ENCODE measurements around the gene NRXN3. TPM values are rescaled to one million over a fixed set of nuclear protein-coding genes. Genes with fewer than 3 reads are reported as not detected.

The NRXN3 gene
- total and polyA plus RNA-seq, 4 donors = 0.07 to 1.2 (median 0.23) TPM

GRCh38 chr14:79735121-79735520 is 1564.9 kb downstream of the NRXN3 start:
- 81% methylated on average over 3 of the region's 3 CpGs for WGBS
- no peaks in the 10 kb centered on the region for H3K36me3 ChIP-seq (ENCODE audit: control insufficient read depth in 4 of 4, insufficient read depth in 3 of 4, low read depth in 1 of 4, low read length in 3 of 4)
- H3K4me1 ChIP-seq (ENCODE audit: control insufficient read depth in 4 of 4, insufficient read depth in 4 of 4, low read length in 3 of 4) = no peaks in the 10 kb centered on the region
- no peaks in the 10 kb centered on the region for H3K27me3 ChIP-seq (ENCODE audit: control insufficient read depth in 4 of 4, insufficient read depth in 4 of 4, low read length in 3 of 4)
- H3K27ac ChIP-seq (ENCODE audit: low read depth in 1 of 2, low read length in 2 of 2) = no peak overlapping the region
- TF ChIP-seq RXRA (IDR thresholded peaks at IDR 0.05) (no peak), NR2F2 (IDR thresholded peaks at IDR 0.05) (no peak), JUND (IDR thresholded peaks at IDR 0.05) (no peak), RAD21 (IDR thresholded peaks at IDR 0.05) (no peak), FOXA1 (IDR thresholded peaks at IDR 0.05) (no peak), FOXA2 (IDR thresholded peaks at IDR 0.05) (no peak), YY1 (IDR thresholded peaks at IDR 0.05) (no peak), TAF1 (conservative IDR thresholded peaks at IDR 0.05) (no peak), HNF4A (conservative IDR thresholded peaks at IDR 0.05) (no peak), REST (IDR thresholded peaks at IDR 0.05) (no peak)
- H3K9me3 ChIP-seq (ENCODE audit: control insufficient read depth in 4 of 4, low read length in 3 of 4) = no peaks in the 10 kb centered on the region
- no peak overlapping the region for H3K4me3 ChIP-seq (ENCODE audit: low read depth in 1 of 3, low read length in 3 of 3)
- no peak overlapping the region for H3K9ac ChIP-seq (ENCODE audit: low read depth in 1 of 2, low read length in 2 of 2)
- DNase-seq (ENCODE audit: low spot score) = no peak

GRCh38 chr14:79740066-79740601 is 1570.0 kb downstream of the NRXN3 start:
- no peak overlapping the region for H3K27ac ChIP-seq (ENCODE audit: low read depth in 1 of 2, low read length in 2 of 2)
- no peaks in the 10 kb centered on the region for H3K9me3 ChIP-seq (ENCODE audit: control insufficient read depth in 4 of 4, low read length in 3 of 4)
- H3K36me3 ChIP-seq (ENCODE audit: control insufficient read depth in 4 of 4, insufficient read depth in 3 of 4, low read depth in 1 of 4, low read length in 3 of 4) = no peaks in the 10 kb centered on the region
- no peak for DNase-seq (ENCODE audit: low spot score)
- no peak for TF ChIP-seq RXRA (IDR thresholded peaks at IDR 0.05)
- 30% methylated on average over 2 of the region's 2 CpGs for WGBS
- H3K4me3 ChIP-seq (ENCODE audit: low read depth in 1 of 3, low read length in 3 of 3) = no peak overlapping the region
- H3K27me3 ChIP-seq (ENCODE audit: control insufficient read depth in 4 of 4, insufficient read depth in 4 of 4, low read length in 3 of 4) = no peaks in the 10 kb centered on the region
- H3K9ac ChIP-seq (ENCODE audit: low read depth in 1 of 2, low read length in 2 of 2) = no peak overlapping the region
- no peaks in the 10 kb centered on the region for H3K4me1 ChIP-seq (ENCODE audit: control insufficient read depth in 4 of 4, insufficient read depth in 4 of 4, low read length in 3 of 4)

GRCh38 chr14:79742142-79742541 is 1572.0 kb downstream of the NRXN3 start:
- Histone ChIP-seq H3K36me3 (ENCODE audit: control insufficient read depth in 4 of 4, insufficient read depth in 3 of 4, low read depth in 1 of 4, low read length in 3 of 4) (no peaks in the 10 kb centered on the region), H3K27ac (ENCODE audit: low read depth in 1 of 2, low read length in 2 of 2) (no peak overlapping the region), H3K4me1 (ENCODE audit: control insufficient read depth in 4 of 4, insufficient read depth in 4 of 4, low read length in 3 of 4) (no peaks in the 10 kb centered on the region), H3K9me3 (ENCODE audit: control insufficient read depth in 4 of 4, low read length in 3 of 4) (no peaks in the 10 kb centered on the region), H3K4me3 (ENCODE audit: low read depth in 1 of 3, low read length in 3 of 3) (no peak overlapping the region), H3K27me3 (ENCODE audit: control insufficient read depth in 4 of 4, insufficient read depth in 4 of 4, low read length in 3 of 4) (no peaks in the 10 kb centered on the region), H3K9ac (ENCODE audit: low read depth in 1 of 2, low read length in 2 of 2) (no peak overlapping the region)
- DNase-seq (ENCODE audit: low spot score) = no peak
- TF ChIP-seq EGR1 (IDR thresholded peaks at IDR 0.05; ENCODE audit: low read depth in 2 of 2) (no peak), MAX (IDR thresholded peaks at IDR 0.05) (no peak), FOXA2 (IDR thresholded peaks at IDR 0.05) (no peak), HNF4A (conservative IDR thresholded peaks at IDR 0.05) (no peak), ATF3 (IDR thresholded peaks at IDR 0.05) (no peak), GABPA (IDR thresholded peaks at IDR 0.05 in 1 of 2, conservative IDR thresholded peaks at IDR 0.05 in 1 of 2) (no peak), RAD21 (IDR thresholded peaks at IDR 0.05) (no peak), FOXA1 (IDR thresholded peaks at IDR 0.05) (no peak), NR2F2 (IDR thresholded peaks at IDR 0.05) (no peak), REST (IDR thresholded peaks at IDR 0.05) (no peak), SP1 (IDR thresholded peaks at IDR 0.05) (no peak), CTCF (IDR thresholded peaks at IDR 0.05; ENCODE audit: low read depth, low read length, missing input control) (no peak), HNF4G (IDR thresholded peaks at IDR 0.05) (no peak), RXRA (IDR thresholded peaks at IDR 0.05) (no peak)
- WGBS = 64% methylated on average over 1 of the region's 1 CpG
